Measurements from ENCODE around the gene CYP26B1.

The CYP26B1 gene

DNA sequence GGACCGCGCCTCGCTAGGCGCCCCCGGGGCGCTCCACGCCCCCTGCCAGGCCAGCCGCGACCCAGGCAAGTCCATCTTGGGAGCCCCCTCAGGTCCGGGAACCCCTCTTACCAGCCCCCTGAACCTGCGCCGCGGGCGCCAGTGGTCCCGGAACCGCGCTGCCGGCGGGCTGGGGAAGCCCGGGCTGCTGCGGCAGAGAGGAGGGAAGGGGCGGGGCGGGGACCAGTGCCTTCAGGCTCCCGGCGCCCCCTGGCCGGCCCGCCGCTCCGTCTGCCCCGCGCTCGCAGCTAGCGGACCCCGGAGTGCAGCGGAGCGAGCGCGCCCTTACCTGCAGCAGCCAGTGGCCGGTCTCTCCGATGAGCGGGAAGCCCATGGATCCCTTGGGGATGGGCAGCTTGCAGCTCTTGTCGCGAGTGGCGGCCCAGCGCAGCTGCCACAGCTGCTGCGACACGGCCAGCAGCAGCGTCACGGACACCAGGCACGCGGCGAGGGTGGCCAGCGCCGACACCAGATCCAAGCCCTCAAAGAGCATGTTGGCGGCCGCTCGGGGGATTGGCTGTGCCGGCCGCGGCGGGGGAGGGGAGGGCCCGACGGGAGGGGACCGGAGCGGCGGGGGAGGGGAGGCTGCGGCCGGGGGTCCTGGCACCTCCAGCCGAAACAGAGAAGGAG, at the start of gene CYP26B1:
CYP26B1 (minus strand) TSS at position 560 of the 669 bp plus-strand sequence; CDS start at position 532, 28 bp downstream.
- DNase-seq: peak; percentile 59

GRCh38 chr2:72193723-72194122, 46.1 kb upstream of the CYP26B1 start:
- no peak for DNase-seq

DNA sequence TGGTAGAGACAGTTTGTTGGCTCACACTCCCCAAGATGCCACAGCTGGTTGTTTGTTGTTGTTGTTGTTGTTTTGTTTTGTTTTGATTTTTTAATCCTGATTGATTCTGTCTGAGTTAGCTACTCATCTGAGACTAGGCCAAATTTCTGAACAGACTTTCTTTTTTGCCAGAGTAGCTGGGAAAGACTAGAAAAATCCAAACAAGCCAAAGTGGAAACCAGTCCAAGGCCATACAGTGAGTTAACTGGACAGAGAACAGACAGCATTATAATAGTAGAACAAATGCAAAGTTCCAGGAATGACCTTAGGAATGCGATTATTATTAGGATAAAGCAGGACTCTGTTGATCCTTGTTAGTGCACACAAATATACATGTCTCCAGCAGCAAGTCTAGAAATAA, 43.8 kb upstream of the CYP26B1 start:
- no peak for DNase-seq

DNA sequence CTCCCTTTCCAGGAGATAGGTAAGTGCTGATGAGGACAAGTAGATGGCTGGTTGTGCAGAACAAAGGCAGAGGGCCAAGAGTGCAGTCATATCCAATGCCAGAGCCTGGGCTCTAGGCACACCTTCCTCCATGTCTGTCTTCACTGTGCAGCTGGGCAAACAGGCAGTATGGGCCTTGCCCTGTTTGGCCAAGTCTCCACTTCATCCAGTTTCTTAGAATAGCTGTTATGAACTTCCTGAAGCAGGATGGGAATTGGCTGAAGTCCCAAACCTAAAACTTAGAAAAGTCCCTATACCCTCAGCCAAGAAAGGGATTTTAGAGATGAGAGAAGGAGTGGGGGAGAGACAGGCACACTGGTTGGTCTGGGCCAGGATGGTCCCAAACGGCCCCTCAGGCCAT, 37.5 kb upstream of the CYP26B1 start:
- no peak for DNase-seq

- DNase-seq: no peak
These were observed 35.8 kb upstream of the CYP26B1 start for GRCh38 chr2:72183466-72183865.

DNA sequence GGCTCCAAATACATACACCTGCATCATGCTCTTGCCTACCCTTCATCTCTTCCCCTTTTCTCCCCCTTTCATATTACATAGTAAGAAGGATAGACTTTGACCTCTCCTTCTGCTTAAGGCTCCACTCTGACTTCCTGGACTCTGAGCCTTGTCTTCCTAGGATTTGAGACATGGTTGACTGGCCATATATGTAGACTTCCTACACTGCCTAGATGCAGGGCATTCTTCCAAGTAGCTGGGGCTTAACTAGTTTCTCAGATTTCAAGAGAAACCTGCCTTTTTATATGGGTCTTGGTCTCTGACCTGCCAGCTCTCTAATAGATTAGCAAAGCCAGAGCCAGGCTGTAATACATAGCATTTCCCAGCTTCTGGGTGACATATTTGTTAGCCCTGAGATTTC, 35.4 kb upstream of the CYP26B1 start:
- no peak for DNase-seq

GRCh38 chr2:72182547-72182946, 34.9 kb upstream of the CYP26B1 start:
- no peak for DNase-seq

DNA sequence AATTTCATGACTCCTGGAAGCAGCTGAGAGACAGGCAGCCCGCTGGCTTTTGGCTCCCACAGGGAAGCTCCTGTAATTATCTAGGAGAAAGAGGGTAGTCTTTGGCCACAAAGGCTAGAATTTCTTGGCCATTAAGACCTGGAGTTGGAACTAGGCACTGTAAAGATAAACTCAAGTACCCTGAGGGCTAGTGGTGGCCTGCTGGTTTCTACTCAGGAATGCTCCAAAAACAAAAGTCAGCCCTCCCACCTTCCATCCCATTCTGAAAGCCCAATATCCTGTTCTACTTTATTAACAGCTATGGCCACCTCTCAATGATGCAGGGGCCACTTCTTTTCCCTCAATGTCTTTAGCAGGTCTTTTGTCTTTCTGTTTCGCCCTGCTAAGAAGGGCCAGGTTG, 34.0 kb upstream of the CYP26B1 start:
- DNase-seq: no peak

DNA sequence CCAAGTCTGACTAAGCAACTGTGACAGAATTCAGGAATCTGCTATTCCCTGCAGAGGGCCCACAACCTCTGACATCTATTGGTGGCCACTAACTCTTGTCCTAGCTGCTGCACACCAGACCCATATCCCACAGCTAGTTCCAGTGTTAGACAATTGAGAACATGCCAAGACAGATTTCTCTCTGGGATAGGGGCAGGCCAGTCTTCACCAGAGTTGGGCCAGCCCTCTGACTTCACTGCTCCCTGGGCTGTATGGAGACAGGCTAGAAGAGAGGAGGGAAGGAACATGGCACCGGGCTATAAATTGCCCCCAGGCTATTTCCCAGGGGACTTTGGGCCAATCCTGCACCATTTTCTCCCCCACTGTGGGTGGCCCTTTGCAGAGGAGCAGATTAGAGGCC, 32.7 kb upstream of the CYP26B1 start:
- no peak for DNase-seq

DNA sequence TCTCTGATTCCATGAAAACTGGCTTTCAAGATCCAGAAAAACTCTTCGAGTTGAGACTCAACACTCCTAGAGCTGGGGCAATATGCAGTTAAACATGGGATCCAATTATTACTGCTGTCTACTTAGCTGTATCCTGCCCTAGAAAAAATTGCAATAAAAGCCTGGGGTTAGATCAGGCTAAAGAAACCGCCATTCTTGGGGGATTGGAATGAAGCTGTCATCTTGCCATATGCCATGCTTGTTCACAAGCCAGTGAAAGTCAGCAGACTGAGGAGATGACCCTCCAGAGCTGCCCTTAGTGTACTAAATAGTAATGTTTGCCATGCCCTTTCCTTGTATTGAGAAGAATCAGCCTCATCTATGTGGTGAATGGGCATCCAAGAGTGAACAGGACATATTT, 30.9 kb upstream of the CYP26B1 start:
- DNase-seq: no peak

DNA sequence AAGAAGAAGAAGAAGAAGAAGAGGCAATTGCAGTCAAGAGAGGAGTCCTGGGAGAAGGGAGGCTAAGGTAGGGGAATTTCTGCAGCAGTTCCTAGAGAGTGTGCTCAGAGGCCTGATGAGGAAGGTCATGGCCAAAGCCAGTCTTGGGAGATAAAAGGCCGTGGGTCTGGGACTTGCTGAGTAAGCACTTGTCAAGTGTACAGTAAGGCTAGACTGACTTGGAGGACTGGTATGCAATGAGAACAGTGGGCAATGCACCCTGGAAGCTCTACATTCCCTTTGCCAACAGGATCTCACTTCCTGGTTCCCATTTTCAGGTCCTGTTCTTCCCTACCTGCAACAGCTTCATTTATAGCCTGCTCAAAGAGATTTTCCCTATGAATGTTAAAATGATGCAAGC, 28.6 kb upstream of the CYP26B1 start:
- no peak for DNase-seq

DNA sequence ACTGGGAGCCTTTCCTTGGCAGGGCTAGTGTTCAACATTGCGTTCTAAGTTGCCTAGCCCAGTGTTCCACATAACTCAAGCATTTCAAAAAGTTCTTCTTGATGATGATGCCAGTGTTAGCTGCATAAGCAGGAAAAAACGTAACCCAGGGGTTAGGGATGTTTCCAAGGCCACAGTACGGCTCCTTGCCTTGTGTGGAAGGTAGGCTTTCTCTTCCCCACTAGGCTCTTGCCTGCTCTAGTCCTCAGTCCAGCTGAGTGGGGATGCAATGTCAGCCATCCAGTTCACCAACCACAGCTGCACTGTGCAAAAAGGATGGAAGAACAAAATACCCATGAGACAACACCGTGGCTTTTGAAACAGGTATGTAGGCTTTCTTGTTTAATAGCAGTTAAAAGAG, 28.0 kb upstream of the CYP26B1 start:
- no peak for DNase-seq

GRCh38 chr2:72173640-72174321, 26.1 kb upstream of the CYP26B1 start:
- DNase-seq: no peak

DNA sequence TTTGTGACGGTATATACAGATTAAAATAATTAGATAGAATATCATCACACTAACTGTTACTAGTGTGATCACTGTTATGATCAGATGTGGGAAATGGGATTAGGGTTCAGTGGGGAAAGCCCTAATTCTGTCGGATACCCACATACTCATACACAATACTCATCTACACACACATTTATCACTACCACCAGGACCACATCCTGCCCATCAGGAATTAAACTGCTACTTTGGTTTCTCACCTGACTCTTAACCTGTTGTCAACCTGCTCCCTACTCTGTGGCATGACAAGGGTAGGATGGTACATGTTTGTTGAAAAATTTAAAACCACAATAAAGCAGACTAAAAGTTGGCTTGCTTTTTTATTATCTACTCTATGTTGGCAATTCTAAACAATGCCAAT, 24.8 kb upstream of the CYP26B1 start:
- DNase-seq: no peak

GRCh38 chr2:72166279-72166678, 18.6 kb upstream of the CYP26B1 start:
- no peak for DNase-seq

DNA sequence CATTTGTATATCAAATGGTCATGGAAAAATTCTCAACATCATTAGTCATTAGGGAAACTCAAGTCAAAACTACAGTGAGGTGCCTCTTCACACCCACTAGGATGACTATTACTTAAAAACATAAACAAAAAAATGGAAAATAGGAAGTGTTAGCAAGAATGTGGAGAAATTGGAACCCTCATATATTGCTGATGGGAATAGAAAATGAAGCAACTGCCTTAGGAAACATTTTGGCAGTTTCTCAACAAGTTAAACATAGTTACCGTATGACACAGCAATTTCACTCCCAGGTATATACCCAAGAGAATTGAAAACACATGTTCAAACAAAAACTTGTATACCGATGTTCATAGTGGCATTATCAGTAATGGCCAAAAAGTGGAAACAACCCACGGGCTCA, 18.1 kb upstream of the CYP26B1 start:
- DNase-seq: no peak

GRCh38 chr2:72162574-72162973, 14.9 kb upstream of the CYP26B1 start:
- DNase-seq: no peak

DNA sequence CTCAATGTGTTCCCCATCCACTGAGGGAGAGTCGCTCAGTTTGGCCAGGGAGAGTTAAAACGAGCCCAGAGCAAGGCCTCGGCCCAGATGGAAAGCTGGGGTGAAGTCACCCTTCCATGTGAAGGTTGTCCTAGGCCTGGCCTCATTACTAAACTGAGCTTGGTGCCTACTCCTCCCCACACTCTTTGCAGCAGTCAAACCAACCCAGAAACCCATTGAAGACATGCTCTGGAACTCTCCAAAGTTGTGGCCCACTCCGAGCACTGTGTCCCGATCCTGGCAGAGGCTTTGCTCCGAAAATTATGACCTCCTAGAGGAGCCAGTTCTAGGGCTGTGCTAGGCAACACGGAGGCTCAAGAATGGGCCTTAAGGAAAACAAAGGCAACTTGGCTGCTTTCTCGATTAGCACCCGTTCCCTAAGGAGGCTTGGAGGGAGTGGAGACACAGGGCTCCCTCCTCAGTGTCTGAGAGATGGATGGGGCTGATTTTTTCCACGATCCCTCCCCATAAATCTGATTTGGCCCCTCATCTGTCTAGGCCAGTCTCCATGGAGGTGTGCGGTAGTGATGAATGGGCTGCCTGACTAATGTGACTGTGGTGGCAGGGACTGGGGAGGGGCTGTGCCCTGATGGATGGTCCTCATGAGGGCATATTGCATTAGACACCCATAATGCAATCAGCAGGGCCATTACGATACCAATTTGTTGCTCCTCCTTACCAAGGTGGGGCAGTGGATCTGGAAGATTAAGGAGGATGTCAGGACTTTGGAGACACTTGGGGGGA, 11.7 kb upstream of the CYP26B1 start:
- DNase-seq: no peak

DNA sequence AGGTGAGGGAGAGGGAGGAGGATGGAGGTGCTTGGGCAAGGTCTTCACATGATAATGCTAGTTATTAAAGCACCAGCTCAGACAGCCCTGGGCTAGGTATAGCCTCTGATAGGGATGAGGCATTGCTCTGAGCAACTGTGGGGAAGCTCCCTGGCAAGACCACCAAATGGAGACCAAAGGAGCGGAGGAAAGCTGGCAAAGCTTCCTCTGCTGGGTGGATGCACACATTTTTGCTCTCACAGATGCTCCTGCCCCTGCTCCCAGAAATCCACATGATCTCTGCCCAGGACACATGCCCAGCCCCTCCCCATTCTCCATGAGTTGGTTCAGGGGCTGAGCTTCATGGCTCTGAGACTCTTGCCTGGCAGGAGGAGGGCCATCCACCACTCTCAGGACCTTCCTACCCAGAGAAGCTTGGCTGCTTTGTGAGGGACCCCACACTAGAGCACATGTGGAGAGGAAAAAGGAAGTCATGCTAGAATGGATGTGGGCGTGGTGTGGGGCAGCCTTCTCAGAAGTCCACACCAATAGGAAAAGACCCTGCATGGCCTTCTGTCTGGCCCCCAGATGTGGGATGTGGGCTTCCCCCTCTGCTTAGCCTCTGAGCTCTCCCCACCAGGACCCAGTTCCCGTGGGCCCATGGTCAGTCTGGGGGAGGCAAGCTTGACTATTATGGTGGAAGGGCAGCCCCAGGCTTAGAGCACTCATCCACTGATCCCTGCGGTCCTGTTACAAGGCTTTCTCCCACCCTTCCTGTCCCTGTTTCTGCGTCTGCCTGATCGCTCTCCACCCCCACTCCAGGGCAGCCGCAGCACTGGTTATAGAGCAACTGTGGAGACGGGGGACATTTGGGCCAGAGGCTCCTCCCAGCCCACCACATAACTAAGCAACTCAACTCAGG, 10.5 kb upstream of the CYP26B1 start:
- no peak for DNase-seq

GRCh38 chr2:72156872-72157271, 9.2 kb upstream of the CYP26B1 start:
- DNase-seq: no peak

- DNase-seq: no peak
These were observed 8.1 kb upstream of the CYP26B1 start for GRCh38 chr2:72155737-72156136.

DNA sequence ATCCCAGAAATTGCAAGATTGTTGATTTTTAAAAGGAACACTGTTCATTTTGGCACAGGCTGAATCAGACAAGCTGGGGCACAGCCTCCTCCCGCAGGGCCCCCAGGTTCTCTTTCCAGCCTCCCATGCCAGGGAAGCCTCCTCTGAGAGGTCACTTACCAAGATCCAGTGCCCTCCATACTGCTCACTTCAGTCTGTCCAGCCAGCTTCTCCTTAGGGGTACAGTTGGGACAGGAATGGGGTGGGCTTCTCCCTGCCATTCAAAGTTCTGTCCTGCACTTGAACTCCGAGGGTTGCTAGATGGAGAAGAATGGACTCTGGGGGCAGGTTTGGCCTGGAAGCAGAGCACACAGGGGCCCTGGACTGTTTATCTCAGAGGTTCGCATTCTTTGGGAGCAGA, 7.5 kb upstream of the CYP26B1 start:
- DNase-seq: no peak

GRCh38 chr2:72154386-72154975, 6.8 kb upstream of the CYP26B1 start:
- DNase-seq: peak; percentile 55

Measured in activated effector memory CD4-positive, alpha-beta T cell treated with anti-CD3 and anti-CD28 coated beads, Interleukin-2, amount 50 U/mL, for 16 hours (primary cell).